ENCODE data around the gene SMIM44. TPM values are rescaled to one million over a fixed set of nuclear protein-coding genes. Genes with fewer than 3 reads are reported as not detected.
A peak's percentile ranks its signal among the peaks of the same experiment; 100 is the strongest.

Gene SMIM44
- total and polyA plus RNA-seq, 9 of the 15 experiments (the other 6 are each of a cell fraction or from before 2014, with no cell fraction given), result not detected

- no peak for TF ChIP-seq ZNF512 (tag; IDR thresholded peaks at IDR 0.05)
- TF ChIP-seq CCNT2 (IDR thresholded peaks at IDR 0.05; ENCODE audit: borderline replicate concordance, extremely low read depth, insufficient read length, low read depth, low read length), result peak; percentile 81
- TF ChIP-seq ZNF696 (CRISPR knock-in tag; conservative IDR thresholded peaks at IDR 0.05), result no peak
- TF ChIP-seq NCOA1 (IDR thresholded peaks at IDR 0.05; ENCODE audit: low read depth), result no peak
- 0 out of 2 replicates have a peak, but pooled peaks have one; percentile 60 for TF ChIP-seq HDGF (IDR thresholded peaks at IDR 0.05)
- TF ChIP-seq, protein P1, sequence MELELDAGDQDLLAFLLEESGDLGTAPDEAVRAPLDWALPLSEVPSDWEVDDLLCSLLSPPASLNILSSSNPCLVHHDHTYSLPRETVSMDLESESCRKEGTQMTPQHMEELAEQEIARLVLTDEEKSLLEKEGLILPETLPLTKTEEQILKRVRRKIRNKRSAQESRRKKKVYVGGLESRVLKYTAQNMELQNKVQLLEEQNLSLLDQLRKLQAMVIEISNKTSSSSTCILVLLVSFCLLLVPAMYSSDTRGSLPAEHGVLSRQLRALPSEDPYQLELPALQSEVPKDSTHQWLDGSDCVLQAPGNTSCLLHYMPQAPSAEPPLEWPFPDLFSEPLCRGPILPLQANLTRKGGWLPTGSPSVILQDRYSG (tag; conservative IDR thresholded peaks at IDR 0.05; ENCODE audit: low read depth), result 0 out of 2 replicates have a peak, but pooled peaks have one; percentile 29
- TF ChIP-seq CHCHD3 (CRISPR knock-in tag; IDR thresholded peaks at IDR 0.05), result 0 out of 2 replicates have a peak, but pooled peaks have one; percentile 28
- peak; percentile 92 for TF ChIP-seq ZBTB40 (IDR thresholded peaks at IDR 0.05)
- no peak for TF ChIP-seq ZBTB40 (CRISPR knock-in tag; IDR thresholded peaks at IDR 0.05)
- TF ChIP-seq EGR1 (conservative IDR thresholded peaks at IDR 0.05), result peak; percentile 52; the same call in 1 of the 2 replicates
- TF ChIP-seq FOXO4 (CRISPR knock-in tag; IDR thresholded peaks at IDR 0.05), result 0 out of 2 replicates have a peak, but pooled peaks have one; percentile 36
- no peak for TF ChIP-seq SIX5 (IDR thresholded peaks at IDR 0.05; ENCODE audit: borderline replicate concordance in 1 of 2, insufficient read depth in 1 of 2, low read depth in 1 of 2, low read length in 2 of 2)
- TF ChIP-seq NEUROD1 (IDR thresholded peaks at IDR 0.05; ENCODE audit: borderline replicate concordance, low read depth, low read length, partially characterized antibody), result peak; percentile 69
These were observed 22.6 kb upstream of the SMIM44 start, which contains the start of gene FZR1 (continued) for GRCh38 chr19:3505598-3506383.

Measured in K562 (cell line).